ENCODE results near the gene ADD3.

GRCh38 chr10:109981650-109982049 is 26.1 kb upstream of the ADD3 start:
- TF ChIP-seq CTCF (IDR thresholded peaks at IDR 0.05; ENCODE audit: poor library complexity) (no peak), EZH2 (IDR thresholded peaks at IDR 0.05; ENCODE audit: borderline replicate concordance) (no peak)

Data from hepatocyte (in vitro differentiated cells).